ENCODE results near the gene GTF3C1.

GRCh38 chr16:27464626-27465482 lies 84.9 kb downstream of the GTF3C1 start:
- TF ChIP-seq CTCF (IDR thresholded peaks at IDR 0.05) (no peak), POLR2AphosphoS5 (IDR thresholded peaks at IDR 0.05) (no peak)

Measured in breast epithelium (tissue), 3 donors.